Embryonic facial prominence (tissue), 1 donor: ENCODE results near the gene KCNG1.

Experiments
- DNase-seq: peaks from one replicate; pipeline ENCODE4 v3.0.0-alpha.2; 2016; ENCODE audit errors: extremely low spot score

Gene KCNG1

GRCh38 chr20:51012357-51012756 is 10.6 kb downstream of the KCNG1 start:
- DNase-seq: no peak

GRCh38 chr20:51011479-51011878 is 11.4 kb downstream of the KCNG1 start:
- no peak for DNase-seq

GRCh38 chr20:51010932-51011331 is 12.0 kb downstream of the KCNG1 start:
- DNase-seq: no peak

- DNase-seq: no peak
Measured at GRCh38 chr20:51010043-51010365, 12.9 kb downstream of the KCNG1 start.

- no peak for DNase-seq
Measured at GRCh38 chr20:51009303-51010042, 13.4 kb downstream of the KCNG1 start.

GRCh38 chr20:51008718-51009117 is 14.2 kb downstream of the KCNG1 start:
- DNase-seq: no peak

- no peak for DNase-seq
Measured at GRCh38 chr20:51005214-51005613, 17.7 kb downstream of the KCNG1 start.

GRCh38 chr20:51004781-51005180 is 18.1 kb downstream of the KCNG1 start:
- DNase-seq: no peak

GRCh38 chr20:51004305-51004727 is 18.6 kb downstream of the KCNG1 start:
- no peak for DNase-seq

- no peak for DNase-seq
Measured at GRCh38 chr20:51003753-51004152, 19.2 kb downstream of the KCNG1 start.

- DNase-seq: no peak
Measured at GRCh38 chr20:51002633-51003032, 20.3 kb downstream of the KCNG1 start.

GRCh38 chr20:51001430-51002265 is 21.3 kb downstream of the KCNG1 start:
- DNase-seq: no peak

GRCh38 chr20:50999355-50999754 is 23.6 kb downstream of the KCNG1 start:
- no peak for DNase-seq

GRCh38 chr20:50996901-50997865 is 25.7 kb downstream of the KCNG1 start:
- DNase-seq: no peak

- DNase-seq: no peak
Measured at GRCh38 chr20:50995506-50995905, 27.4 kb downstream of the KCNG1 start.

GRCh38 chr20:50993876-50994275 is 29.0 kb downstream of the KCNG1 start:
- no peak for DNase-seq

- DNase-seq: no peak
Measured at GRCh38 chr20:50992733-50993457, 30.0 kb downstream of the KCNG1 start.

- DNase-seq: no peak
Measured at GRCh38 chr20:50992336-50992732, 30.6 kb downstream of the KCNG1 start.

GRCh38 chr20:50991076-50991475 is 31.8 kb downstream of the KCNG1 start:
- no peak for DNase-seq

- peak; percentile 86 for DNase-seq
Measured at GRCh38 chr20:50987493-50988210, 35.3 kb downstream of the KCNG1 start.

- no peak for DNase-seq
Measured at GRCh38 chr20:50983321-50983720, 39.6 kb downstream of the KCNG1 start.
